ENCODE measurements around the gene MAGI2.

Gene MAGI2

DNA sequence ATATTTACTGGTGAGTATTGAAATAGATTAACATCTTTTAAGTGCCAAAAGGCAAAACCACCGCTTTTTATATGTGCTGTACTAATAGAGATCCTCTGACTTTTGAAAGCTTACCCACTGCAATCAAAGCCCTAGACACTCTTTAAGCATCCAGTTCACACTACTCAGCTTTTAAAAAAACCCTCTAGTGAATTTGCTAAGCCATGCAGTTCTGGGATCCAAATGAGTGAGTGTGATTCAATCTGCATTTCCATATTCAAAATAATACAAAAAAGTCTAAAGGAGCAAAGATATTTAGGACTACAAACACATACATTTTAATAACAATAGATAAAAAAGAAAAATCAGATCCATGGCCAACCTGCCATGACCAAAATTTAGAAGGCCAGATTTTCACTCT is 288.2 kb downstream of the MAGI2 start:
- H3K4me3 Mint-ChIP-seq, result no peak overlapping the region
- H3K27me3 Mint-ChIP-seq, result no peaks in the 10 kb centered on the region
- H3K36me3 Mint-ChIP-seq (ENCODE audit: insufficient read depth), result no peaks in the 10 kb centered on the region
- DNase-seq (no peak), ATAC-seq (replicated peaks) (no peak)
- H3K4me1 Mint-ChIP-seq (ENCODE audit: low read depth in 2 of 2), result no peaks in the 10 kb centered on the region
- H3K27ac Mint-ChIP-seq, result no peak overlapping the region
- H3K9me3 Mint-ChIP-seq, result peaks cover 0 to 3% of the 10 kb centered on the region in 2 donors

DNA sequence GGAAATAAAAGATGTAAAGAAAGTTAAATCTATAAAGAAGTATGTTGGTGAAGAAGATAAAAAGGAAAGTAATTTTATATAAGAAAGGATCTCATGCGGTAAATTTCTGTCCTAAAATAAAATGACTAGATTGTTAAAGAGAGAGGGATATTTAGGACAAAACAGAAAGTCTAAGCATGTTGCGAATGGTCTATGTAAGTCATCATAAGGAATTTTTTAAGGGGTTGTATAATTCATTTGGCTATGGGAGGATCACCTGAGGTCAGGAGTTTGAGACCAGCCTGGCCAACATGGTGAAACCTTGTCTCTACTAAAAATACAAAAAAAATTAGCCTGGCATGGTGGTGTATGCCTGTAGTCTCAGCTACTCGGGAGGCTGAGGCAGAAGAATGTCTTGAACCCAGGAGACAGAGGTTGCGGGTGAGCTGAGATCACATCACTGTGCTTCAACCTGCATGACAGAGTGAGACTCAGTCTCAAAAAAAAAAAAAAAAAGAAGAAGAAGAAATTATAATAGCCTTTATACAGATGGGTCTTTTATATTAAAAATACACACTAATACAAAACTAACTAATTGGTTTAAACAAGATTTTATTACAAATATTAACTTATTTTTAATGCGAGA is 294.3 kb downstream of the MAGI2 start:
- DNase-seq (no peak), ATAC-seq (replicated peaks) (no peak)
- Mint-ChIP-seq H3K4me1 (ENCODE audit: low read depth in 2 of 2) (no peaks in the 10 kb centered on the region), H3K36me3 (ENCODE audit: insufficient read depth) (no peaks in the 10 kb centered on the region), H3K4me3 (no peak overlapping the region), H3K27ac (no peak overlapping the region), H3K27me3 (no peaks in the 10 kb centered on the region), H3K9me3 (peaks cover 2 to 6% of the 10 kb centered on the region in 2 donors)

DNA sequence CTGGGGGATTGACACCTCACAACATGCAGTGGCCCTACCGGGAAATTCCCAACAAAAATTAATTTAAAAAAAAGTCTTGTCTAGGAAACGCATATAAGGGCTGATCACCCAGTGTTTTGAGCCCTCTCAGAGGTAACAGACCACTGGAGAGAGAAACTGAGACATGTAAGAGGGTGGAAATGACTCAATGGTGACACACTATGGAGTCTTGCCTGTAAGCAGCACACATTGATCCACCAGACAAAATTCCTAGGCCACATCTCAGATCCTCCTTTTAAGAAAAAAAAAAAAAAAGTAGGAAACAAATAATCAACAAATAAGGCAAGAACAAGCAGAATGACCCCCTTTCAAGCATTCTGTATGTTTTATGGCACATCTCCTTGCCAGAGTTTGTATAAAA is 296.2 kb downstream of the MAGI2 start:
- ATAC-seq (replicated peaks) (no peak), DNase-seq (no peak)
- Mint-ChIP-seq H3K4me1 (ENCODE audit: low read depth in 2 of 2) (no peaks in the 10 kb centered on the region), H3K4me3 (no peak overlapping the region), H3K9me3 (peaks cover 0 to 14% of the 10 kb centered on the region in 2 donors), H3K27ac (no peak overlapping the region), H3K27me3 (no peaks in the 10 kb centered on the region), H3K36me3 (ENCODE audit: insufficient read depth) (no peaks in the 10 kb centered on the region)

DNA sequence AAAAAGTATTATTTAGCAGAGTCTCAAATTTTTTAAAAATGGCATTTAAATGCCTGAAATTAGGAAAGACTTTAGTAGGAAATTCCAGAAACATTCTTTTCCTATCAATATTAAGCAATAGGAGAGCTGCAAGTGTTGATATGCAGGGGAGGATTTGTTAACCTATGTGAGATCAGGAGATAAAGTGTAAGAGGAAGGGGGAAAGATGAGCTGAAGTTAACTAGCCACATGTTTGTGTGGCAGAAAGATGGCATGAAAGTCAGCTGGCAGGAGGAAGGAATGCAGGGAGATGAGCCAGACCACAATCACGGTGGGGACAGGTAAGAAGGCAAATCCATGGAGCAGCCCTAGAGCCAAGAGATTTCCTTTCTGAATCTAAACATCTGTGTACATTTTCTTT is 303.6 kb downstream of the MAGI2 start:
- no peak for ATAC-seq (replicated peaks)

DNA sequence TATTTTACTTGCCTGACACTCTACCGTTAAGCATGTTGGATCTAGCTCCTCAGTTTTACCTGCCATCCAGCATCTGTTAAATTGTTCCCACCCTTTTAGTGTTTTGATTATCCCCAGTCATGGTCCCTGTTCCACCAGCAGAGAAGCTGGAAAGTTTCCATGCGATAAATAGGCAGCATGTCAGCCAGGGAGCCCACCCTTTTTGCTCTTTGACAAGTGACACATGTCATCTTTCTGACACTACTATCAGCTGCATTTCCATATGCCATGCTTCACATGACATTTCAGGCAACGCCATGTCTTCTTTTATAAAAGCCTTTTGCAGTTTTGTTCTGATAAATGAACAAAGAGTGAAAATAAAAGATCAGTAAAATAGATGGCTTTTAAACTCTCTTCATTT is 310.8 kb downstream of the MAGI2 start:
- Mint-ChIP-seq H3K4me1 (ENCODE audit: low read depth in 2 of 2) (no peaks in the 10 kb centered on the region), H3K27me3 (no peaks in the 10 kb centered on the region), H3K27ac (no peak overlapping the region), H3K4me3 (no peak overlapping the region), H3K36me3 (ENCODE audit: insufficient read depth) (no peaks in the 10 kb centered on the region), H3K9me3 (peaks cover 2 to 5% of the 10 kb centered on the region in 2 donors)
- DNase-seq, result no peak
- ATAC-seq (replicated peaks), result no peak

More for the DNA sequence above, 303.6 kb downstream of the MAGI2 start:
- H3K27me3 Mint-ChIP-seq, result no peaks in the 10 kb centered on the region
- no peaks in the 10 kb centered on the region for H3K36me3 Mint-ChIP-seq (ENCODE audit: insufficient read depth)
- H3K4me1 Mint-ChIP-seq (ENCODE audit: low read depth in 2 of 2), result no peaks in the 10 kb centered on the region
- no peak for DNase-seq
- no peak overlapping the region for H3K27ac Mint-ChIP-seq
- peaks cover 3 to 16% of the 10 kb centered on the region in 2 donors for H3K9me3 Mint-ChIP-seq
- no peak overlapping the region for H3K4me3 Mint-ChIP-seq

DNA sequence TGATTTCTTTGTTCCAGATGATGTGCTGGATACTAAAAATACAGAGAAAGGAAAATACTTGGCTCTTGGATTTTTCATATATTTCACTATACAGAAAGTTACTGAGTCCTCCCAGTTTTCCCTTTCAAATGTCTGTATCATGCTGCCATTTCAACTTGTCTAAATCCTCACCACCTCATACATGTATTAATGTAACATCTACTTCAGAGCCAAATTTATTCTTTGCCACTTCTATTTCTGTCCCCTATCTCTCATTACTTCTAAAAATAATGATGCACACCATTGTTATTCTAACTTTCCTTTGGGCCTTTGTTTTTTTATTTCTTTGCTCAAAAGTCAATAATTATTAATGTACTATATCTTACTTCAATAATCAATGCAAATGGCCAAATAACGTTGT is 312.2 kb downstream of the MAGI2 start:
- H3K9me3 Mint-ChIP-seq, result peaks cover 4 to 5% of the 10 kb centered on the region in 2 donors
- no peak overlapping the region for H3K27ac Mint-ChIP-seq
- H3K36me3 Mint-ChIP-seq (ENCODE audit: insufficient read depth), result no peaks in the 10 kb centered on the region

DNA sequence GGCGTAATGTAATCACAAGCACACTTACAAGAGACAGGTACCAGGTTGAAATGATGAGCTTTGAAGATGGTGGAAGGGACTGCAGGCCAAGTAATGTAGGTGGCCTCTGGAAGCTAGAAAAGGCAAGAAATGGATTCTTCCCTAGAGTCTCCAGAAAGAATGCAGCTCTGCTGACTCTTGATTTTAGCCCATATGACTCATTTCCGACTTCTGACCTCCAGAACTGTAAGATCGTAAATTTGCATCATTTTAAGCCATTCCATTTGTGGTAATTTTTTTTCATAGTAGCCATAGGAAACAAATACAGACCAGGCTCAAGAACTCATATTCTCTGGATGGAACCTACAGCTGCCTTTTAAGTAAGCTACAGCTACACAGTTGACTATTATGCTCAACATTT is 315.5 kb downstream of the MAGI2 start:
- H3K9me3 Mint-ChIP-seq, result peaks cover 4 to 5% of the 10 kb centered on the region in 2 donors
- no peaks in the 10 kb centered on the region for H3K27me3 Mint-ChIP-seq
- H3K4me1 Mint-ChIP-seq (ENCODE audit: low read depth in 2 of 2), result no peaks in the 10 kb centered on the region
- H3K27ac Mint-ChIP-seq, result no peak overlapping the region
- no peak overlapping the region for H3K4me3 Mint-ChIP-seq
- H3K36me3 Mint-ChIP-seq (ENCODE audit: insufficient read depth), result no peaks in the 10 kb centered on the region
- DNase-seq (no peak), ATAC-seq (replicated peaks) (no peak)

More for the DNA sequence above, 312.2 kb downstream of the MAGI2 start:
- DNase-seq (no peak), ATAC-seq (replicated peaks) (no peak)
- no peak overlapping the region for H3K4me3 Mint-ChIP-seq
- no peaks in the 10 kb centered on the region for H3K4me1 Mint-ChIP-seq (ENCODE audit: low read depth in 2 of 2)
- no peaks in the 10 kb centered on the region for H3K27me3 Mint-ChIP-seq

DNA sequence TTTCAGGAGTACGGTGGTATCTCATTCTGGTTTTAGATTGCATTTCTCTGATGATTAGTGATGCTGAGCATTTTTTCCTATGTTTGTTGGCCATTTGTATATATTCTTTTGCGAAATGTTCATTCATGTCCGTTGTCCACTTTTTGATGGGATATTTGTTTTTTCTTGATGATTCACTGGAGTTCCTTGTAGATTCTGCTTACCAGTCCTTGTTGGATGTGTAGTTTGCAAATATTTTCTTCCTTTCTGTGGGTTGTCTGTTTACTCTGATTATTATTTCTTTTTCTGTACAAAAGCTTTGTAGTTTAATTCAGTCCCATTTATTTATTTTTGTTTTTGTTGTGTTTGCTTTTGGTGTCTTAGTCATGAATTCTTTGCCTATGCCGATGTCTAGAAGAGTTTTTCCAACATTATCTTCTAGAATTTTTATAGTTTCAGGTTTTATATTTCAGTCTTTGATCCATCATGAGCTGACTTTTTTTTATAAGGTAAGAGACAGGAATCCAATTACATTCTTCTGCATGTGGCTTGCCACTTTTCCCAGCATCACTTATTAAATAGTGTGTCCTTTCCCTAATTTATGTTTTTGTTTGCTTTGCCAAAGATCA is 320.5 kb downstream of the MAGI2 start:
- Mint-ChIP-seq H3K27me3 (no peaks in the 10 kb centered on the region), H3K27ac (no peak overlapping the region), H3K9me3 (peaks cover 2 to 3% of the 10 kb centered on the region in 2 donors), H3K4me3 (no peak overlapping the region), H3K36me3 (ENCODE audit: insufficient read depth) (no peaks in the 10 kb centered on the region), H3K4me1 (ENCODE audit: low read depth in 2 of 2) (no peaks in the 10 kb centered on the region)
- no peak for ATAC-seq (replicated peaks)
- no peak for DNase-seq

DNA sequence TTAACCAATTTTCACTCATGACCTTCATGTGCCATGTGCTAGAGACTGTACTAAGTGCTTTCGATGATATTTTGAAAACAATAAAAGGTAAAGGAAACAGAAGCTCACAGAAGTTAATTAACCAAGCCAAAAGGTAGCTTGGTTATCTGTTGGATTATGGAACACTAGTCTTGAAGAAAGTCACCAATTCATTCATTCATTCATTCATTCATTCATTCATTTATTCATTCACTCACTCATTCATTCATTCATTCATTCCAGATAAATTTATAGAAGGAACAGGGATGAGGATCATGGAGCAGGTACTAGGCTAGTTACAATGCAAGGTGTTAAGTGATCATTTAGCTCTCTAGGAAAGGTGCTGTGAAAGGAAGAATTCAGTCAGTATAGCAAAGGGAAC is 322.8 kb downstream of the MAGI2 start:
- Mint-ChIP-seq H3K27ac (no peak overlapping the region), H3K4me1 (ENCODE audit: low read depth in 2 of 2) (no peaks in the 10 kb centered on the region), H3K9me3 (no peaks in the 10 kb centered on the region), H3K4me3 (no peak overlapping the region), H3K27me3 (no peaks in the 10 kb centered on the region), H3K36me3 (ENCODE audit: insufficient read depth) (no peaks in the 10 kb centered on the region)
- DNase-seq (no peak), ATAC-seq (replicated peaks) (no peak)

DNA sequence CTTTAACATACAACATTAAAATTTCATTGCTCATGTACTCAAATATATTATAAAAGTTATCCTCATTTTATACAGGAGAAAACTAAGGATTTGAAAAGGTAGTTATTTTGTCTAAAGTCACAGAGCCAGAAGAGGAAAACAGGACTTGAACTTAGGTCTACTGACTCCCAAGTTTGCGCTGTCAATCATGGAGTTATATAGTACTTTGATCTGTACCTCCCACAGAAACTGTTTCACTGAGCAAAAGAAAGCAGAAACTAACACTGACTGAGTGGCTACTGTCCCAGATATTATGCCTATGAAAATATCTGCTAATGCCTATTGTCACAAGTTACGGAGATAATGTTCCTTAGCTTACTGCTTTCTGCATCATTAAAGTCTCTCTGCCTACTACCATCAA is 329.1 kb downstream of the MAGI2 start:
- Mint-ChIP-seq H3K27ac (no peak overlapping the region), H3K4me3 (no peak overlapping the region), H3K27me3 (no peaks in the 10 kb centered on the region), H3K4me1 (ENCODE audit: low read depth in 2 of 2) (no peaks in the 10 kb centered on the region), H3K36me3 (ENCODE audit: insufficient read depth) (no peaks in the 10 kb centered on the region), H3K9me3 (peaks cover 6 to 13% of the 10 kb centered on the region in 2 donors)
- ATAC-seq (replicated peaks), result no peak
- no peak for DNase-seq

DNA sequence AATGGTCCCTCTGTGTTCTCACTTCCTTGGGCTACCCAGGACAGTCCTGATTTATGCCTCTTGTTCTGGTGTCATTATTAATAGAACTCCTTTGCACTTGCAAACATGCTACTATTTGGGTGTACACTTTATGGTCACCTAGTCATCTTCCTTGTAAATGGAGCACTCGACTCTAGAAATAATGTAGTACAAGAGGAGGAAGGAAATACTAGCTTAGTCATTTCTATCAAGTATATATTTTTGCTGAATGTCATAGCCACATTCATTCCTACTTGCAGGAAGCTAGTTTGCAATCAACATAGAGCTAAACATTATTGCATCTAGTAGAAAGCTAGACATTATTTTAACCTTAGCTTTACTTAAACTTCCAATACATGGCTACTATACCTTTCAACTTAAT is 335.3 kb downstream of the MAGI2 start:
- Mint-ChIP-seq H3K4me3 (no peak overlapping the region), H3K4me1 (ENCODE audit: low read depth in 2 of 2) (no peaks in the 10 kb centered on the region), H3K9me3 (peaks cover 2 to 9% of the 10 kb centered on the region in 2 donors), H3K36me3 (ENCODE audit: insufficient read depth) (no peaks in the 10 kb centered on the region), H3K27ac (no peak overlapping the region), H3K27me3 (no peaks in the 10 kb centered on the region)
- ATAC-seq (replicated peaks), result no peak
- no peak for DNase-seq

DNA sequence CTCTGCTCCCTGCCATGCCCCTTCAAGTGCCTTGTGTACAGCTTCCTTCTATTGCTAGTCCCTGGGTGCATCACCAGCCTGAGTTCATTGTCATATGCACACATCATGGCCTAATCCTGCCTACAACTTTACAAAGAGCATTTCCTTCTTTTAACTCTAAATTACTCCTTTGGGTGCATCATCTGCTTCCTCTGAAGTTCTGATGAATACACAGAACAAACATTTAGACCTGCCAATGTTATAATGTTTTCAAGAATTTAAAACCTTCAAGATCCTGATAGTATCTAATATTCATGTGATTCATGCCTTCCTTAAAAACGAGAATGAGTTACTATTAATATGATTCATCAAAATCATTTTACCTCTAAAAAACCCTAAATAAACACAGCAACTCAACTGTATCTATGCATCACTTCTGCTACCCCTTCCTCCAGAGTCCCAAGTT is 357.1 kb downstream of the MAGI2 start:
- peaks cover 9 to 11% of the 10 kb centered on the region in 2 donors for H3K9me3 Mint-ChIP-seq
- no peak for DNase-seq
- no peaks in the 10 kb centered on the region for H3K4me1 Mint-ChIP-seq (ENCODE audit: low read depth in 2 of 2)
- H3K36me3 Mint-ChIP-seq (ENCODE audit: insufficient read depth), result no peaks in the 10 kb centered on the region
- H3K4me3 Mint-ChIP-seq, result no peak overlapping the region
- ATAC-seq (replicated peaks), result no peak
- H3K27me3 Mint-ChIP-seq, result no peaks in the 10 kb centered on the region
- no peak overlapping the region for H3K27ac Mint-ChIP-seq

DNA sequence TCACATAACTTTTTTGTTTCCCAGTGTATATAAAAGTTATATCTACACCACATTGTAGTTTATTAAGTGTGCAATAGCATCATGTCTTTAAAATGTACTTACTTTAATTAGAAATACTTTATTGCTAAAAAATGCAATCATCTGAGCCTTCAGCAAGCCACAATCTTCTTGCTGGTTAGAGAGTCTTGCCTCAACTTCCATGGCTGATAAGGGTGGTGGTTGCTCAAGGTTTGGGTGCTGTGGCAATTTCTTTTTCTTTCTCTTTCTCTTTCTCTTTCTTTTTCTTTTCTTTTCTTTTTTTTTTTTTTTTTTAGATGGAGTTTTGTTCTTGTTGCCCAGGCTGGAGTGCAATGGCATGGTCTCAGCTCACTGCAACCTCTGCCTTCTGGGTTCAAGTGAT is 360.0 kb downstream of the MAGI2 start:
- H3K4me3 Mint-ChIP-seq, result no peak overlapping the region
- H3K36me3 Mint-ChIP-seq (ENCODE audit: insufficient read depth), result no peaks in the 10 kb centered on the region
- no peaks in the 10 kb centered on the region for H3K27me3 Mint-ChIP-seq
- DNase-seq, result no peak
- no peak overlapping the region for H3K27ac Mint-ChIP-seq
- ATAC-seq (replicated peaks), result no peak
- no peaks in the 10 kb centered on the region for H3K4me1 Mint-ChIP-seq (ENCODE audit: low read depth in 2 of 2)
- H3K9me3 Mint-ChIP-seq, result peaks cover 10 to 11% of the 10 kb centered on the region in 2 donors

DNA sequence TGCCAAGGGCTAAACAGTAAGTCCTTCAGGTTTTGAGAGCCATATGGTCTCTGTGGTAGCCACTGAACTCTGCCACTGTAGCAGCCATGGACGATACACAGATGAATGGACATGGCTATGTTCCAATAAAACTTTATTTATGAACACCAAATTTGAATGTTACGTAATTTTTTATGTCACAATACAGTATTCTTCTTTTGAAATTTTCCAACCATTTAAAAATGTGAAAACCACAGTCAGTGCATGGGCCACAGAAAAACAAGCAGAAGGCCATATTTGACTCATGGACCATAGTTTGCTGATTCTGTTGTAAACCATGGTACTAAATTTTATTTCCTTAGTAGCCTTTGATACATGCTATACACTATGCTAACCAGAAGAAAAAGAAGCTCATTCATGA is 361.8 kb downstream of the MAGI2 start:
- no peaks in the 10 kb centered on the region for H3K36me3 Mint-ChIP-seq (ENCODE audit: insufficient read depth)
- no peaks in the 10 kb centered on the region for H3K4me1 Mint-ChIP-seq (ENCODE audit: low read depth in 2 of 2)
- no peak overlapping the region for H3K27ac Mint-ChIP-seq
- DNase-seq (no peak), ATAC-seq (replicated peaks) (no peak)
- no peak overlapping the region for H3K4me3 Mint-ChIP-seq
- peaks cover 11 to 12% of the 10 kb centered on the region in 2 donors for H3K9me3 Mint-ChIP-seq
- no peaks in the 10 kb centered on the region for H3K27me3 Mint-ChIP-seq

All from effector memory CD8-positive, alpha-beta T cell (primary cell).